ENCODE measurements around the gene PRR30. TPM values are rescaled to one million over a fixed set of nuclear protein-coding genes. Genes with fewer than 3 reads are reported as not detected.

The PRR30 gene
- total and polyA plus RNA-seq, 2 donors (not counting 3 experiments of a cell fraction or from before 2014, with no cell fraction given): not detected

DNA sequence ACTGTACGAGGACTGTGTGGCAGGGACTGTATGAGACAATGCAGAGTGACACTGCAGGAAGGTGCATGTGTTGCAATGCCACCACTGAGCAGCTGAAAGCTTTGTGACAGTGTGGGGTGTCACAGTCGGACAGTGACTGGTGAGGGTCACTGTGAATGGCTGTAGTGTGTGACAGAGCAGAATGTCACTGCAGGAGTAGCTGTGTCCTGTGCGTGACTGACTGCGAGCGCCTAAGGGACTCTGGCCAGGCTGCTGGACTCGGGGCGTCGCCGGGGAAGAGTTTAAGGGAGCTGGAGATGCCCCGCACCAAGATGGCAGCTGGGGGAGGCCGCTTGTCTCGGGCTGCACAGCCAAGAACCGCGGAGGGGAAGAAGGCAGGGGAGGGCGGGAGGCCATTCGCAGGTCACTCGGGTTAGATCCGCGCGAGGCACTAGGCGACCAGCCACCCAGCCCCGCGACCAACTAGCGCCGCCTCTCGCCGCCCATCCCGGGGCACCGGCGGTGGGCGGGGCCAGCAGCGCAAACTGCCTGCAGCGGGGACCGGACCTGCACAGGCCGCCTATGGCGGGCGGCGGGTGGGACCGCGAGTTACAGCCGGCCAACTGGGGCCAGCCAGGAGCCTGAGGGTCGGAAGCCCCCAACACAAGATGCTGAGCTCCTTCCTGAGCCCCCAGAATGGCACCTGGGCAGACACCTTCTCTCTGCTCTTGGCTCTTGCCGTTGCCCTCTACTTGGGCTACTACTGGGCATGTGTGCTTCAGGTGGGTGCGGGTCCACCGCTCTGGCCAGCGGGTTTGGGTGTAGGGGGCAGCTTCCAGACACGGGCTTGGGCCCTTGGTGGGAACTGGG is 15.7 kb downstream of the PRR30 start, which contains the start of gene ABHD1:
TSS of gene ABHD1 (plus strand) at position 514 of the 849 bp plus-strand sequence. CDS start at position 648, 134 bp downstream.
- H3K4me1 ChIP-seq (ENCODE audit: control insufficient read depth, extremely low read depth, insufficient read depth, low read length): no peaks in the 10 kb centered on the region
- CTCF ChIA-PET: interaction anchor here (0.6 to 1.8 kb wide), 4 partner anchors 11 to 68 kb away, joined by 3 to 9 read pairs (median 4); partner anchors contain the start of genes KHK and PREB
- H3K4me3 ChIP-seq (replicated peaks in 1 of 3; ENCODE audit: insufficient read depth in 1 of 3, low read depth in 1 of 3, low read length in 3 of 3): peak within 1 kb of the TSS in 2 of 3 experiments; percentile 16 to 58
- intact Hi-C loops (cut with micrococcal nuclease) (loop anchor here (1.0 kb wide), 1 partner anchor 11 kb away; the partner anchor contains the start of gene PREB), dilution Hi-C loops (cut with MboI; ENCODE audit: extremely low pct_ligation_motif_present, low sequenced_read_pairs) (no loop called here)
- FAIRE-seq (peak; percentile 62), DNase-seq (ENCODE audit: low read depth, low spot score) (peak; percentile 48)
- POLR2A ChIA-PET: interaction anchor here (1.5 kb wide), 1 partner anchor 11 kb away, joined by 7 read pairs; the partner anchor contains the start of gene PREB
- H3K9me1 ChIP-seq (replicated peaks; ENCODE audit: control insufficient read depth, extremely low read depth, insufficient read depth, low read length): no peaks in the 10 kb centered on the region
- no peaks in the 10 kb centered on the region for H4K20me1 ChIP-seq (replicated peaks; ENCODE audit: control insufficient read depth, extremely low read depth, insufficient read depth, low read length)
- H3K27ac ChIP-seq (ENCODE audit: insufficient read depth, low read depth, low read length): no peak within 1 kb of the TSS
- peak; percentile 31 for TF ChIP-seq POLR2A (IDR thresholded peaks at IDR 0.05; ENCODE audit: low read depth, low read length)
- TF ChIP-seq, protein P1, sequence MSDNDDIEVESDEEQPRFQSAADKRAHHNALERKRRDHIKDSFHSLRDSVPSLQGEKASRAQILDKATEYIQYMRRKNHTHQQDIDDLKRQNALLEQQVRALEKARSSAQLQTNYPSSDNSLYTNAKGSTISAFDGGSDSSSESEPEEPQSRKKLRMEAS (IDR thresholded peaks at IDR 0.05; ENCODE audit: insufficient read depth, insufficient read length): no peak
- H3K9me3 ChIP-seq (replicated peaks; ENCODE audit: control insufficient read depth, insufficient read depth, low read length): no peaks in the 10 kb centered on the region
- BruUV-seq (replicated peaks): no TSS peak
- no peak within 1 kb of the TSS for H3K9ac ChIP-seq (replicated peaks; ENCODE audit: extremely low read depth, insufficient read depth, low read length)
- peak within 1 kb of the TSS; percentile 88 for H2AFZ ChIP-seq (ENCODE audit: low read depth, low read length)
- peaks cover 8 to 20% of the 10 kb centered on the region in 2 experiments for H3K27me3 ChIP-seq (ENCODE audit: control insufficient read depth in 2 of 2, insufficient read depth in 2 of 2, low read length in 2 of 2)
- H3K4me2 ChIP-seq (ENCODE audit: insufficient read depth, low read length): peak within 1 kb of the TSS; percentile 56
- no peaks in the 10 kb centered on the region for H3K79me2 ChIP-seq (ENCODE audit: control insufficient read depth, insufficient read depth, low read length)
- no peaks in the 10 kb centered on the region for H3K36me3 ChIP-seq (ENCODE audit: control insufficient read depth in 2 of 2, extremely low read depth in 1 of 2, insufficient read depth in 2 of 2, low read length in 2 of 2)

DNA sequence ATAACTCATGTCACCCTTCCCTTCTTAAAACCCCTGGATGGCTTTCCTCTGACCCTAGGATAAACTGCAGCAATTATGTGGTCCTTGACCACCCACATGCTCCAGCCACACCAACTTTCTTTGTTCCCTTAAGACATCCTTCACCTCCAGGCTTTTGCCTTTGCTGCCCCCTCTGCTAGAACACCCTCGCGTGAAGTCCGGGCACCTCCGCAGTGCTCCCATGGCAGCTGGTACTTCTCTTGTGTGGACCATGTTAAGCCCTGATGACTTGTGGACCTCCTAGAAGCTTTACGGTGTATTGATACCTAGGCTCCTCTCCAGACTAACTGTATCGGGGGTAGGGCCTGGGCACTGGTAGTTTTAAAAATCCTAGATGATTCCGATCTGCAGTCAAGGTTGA is 16.4 kb downstream of the PRR30 start:
- ChIA-PET POLR2A (interaction anchor here (1.5 kb wide), 1 partner anchor 12 kb away, joined by 7 read pairs; the partner anchor contains the start of gene PREB), CTCF (interaction anchor here (1.5 to 1.8 kb wide), 2 partner anchors 11 to 69 kb away, joined by 5 to 9 read pairs; partner anchors contain the start of gene PREB)
- intact Hi-C loops (cut with micrococcal nuclease) (loop anchor here (1.0 kb wide), 1 partner anchor 12 kb away; the partner anchor contains the start of gene PREB), dilution Hi-C loops (cut with MboI; ENCODE audit: extremely low pct_ligation_motif_present, low sequenced_read_pairs) (no loop called here)
- Histone ChIP-seq H3K9me1 (replicated peaks; ENCODE audit: control insufficient read depth, extremely low read depth, insufficient read depth, low read length) (no peaks in the 10 kb centered on the region), H3K36me3 (ENCODE audit: control insufficient read depth in 2 of 2, extremely low read depth in 1 of 2, insufficient read depth in 2 of 2, low read length in 2 of 2) (no peaks in the 10 kb centered on the region), H3K4me3 (replicated peaks in 1 of 3; ENCODE audit: insufficient read depth in 1 of 3, low read depth in 1 of 3, low read length in 3 of 3) (no peak overlapping the region), H3K9ac (replicated peaks; ENCODE audit: extremely low read depth, insufficient read depth, low read length) (no peak overlapping the region), H3K9me3 (replicated peaks; ENCODE audit: control insufficient read depth, insufficient read depth, low read length) (no peaks in the 10 kb centered on the region), H3K4me1 (ENCODE audit: control insufficient read depth, extremely low read depth, insufficient read depth, low read length) (no peaks in the 10 kb centered on the region), H2AFZ (ENCODE audit: low read depth, low read length) (no peak overlapping the region), H3K4me2 (ENCODE audit: insufficient read depth, low read length) (no peak overlapping the region), H3K27me3 (ENCODE audit: control insufficient read depth in 2 of 2, insufficient read depth in 2 of 2, low read length in 2 of 2) (peaks cover 13 to 25% of the 10 kb centered on the region in 2 experiments), H3K79me2 (ENCODE audit: control insufficient read depth, insufficient read depth, low read length) (no peaks in the 10 kb centered on the region), H3K27ac (ENCODE audit: insufficient read depth, low read depth, low read length) (no peak overlapping the region), H4K20me1 (replicated peaks; ENCODE audit: control insufficient read depth, extremely low read depth, insufficient read depth, low read length) (no peaks in the 10 kb centered on the region)
- TF ChIP-seq MYC (IDR thresholded peaks at IDR 0.05; ENCODE audit: low read depth, low read length): no peak
- TF ChIP-seq FOS (IDR thresholded peaks at IDR 0.05; ENCODE audit: borderline replicate concordance, insufficient read depth, low read length): no peak
- no peak for TF ChIP-seq POLR2AphosphoS5 (IDR thresholded peaks at IDR 0.05; ENCODE audit: insufficient read depth, low read depth, low read length)
- TF ChIP-seq, protein P2, sequence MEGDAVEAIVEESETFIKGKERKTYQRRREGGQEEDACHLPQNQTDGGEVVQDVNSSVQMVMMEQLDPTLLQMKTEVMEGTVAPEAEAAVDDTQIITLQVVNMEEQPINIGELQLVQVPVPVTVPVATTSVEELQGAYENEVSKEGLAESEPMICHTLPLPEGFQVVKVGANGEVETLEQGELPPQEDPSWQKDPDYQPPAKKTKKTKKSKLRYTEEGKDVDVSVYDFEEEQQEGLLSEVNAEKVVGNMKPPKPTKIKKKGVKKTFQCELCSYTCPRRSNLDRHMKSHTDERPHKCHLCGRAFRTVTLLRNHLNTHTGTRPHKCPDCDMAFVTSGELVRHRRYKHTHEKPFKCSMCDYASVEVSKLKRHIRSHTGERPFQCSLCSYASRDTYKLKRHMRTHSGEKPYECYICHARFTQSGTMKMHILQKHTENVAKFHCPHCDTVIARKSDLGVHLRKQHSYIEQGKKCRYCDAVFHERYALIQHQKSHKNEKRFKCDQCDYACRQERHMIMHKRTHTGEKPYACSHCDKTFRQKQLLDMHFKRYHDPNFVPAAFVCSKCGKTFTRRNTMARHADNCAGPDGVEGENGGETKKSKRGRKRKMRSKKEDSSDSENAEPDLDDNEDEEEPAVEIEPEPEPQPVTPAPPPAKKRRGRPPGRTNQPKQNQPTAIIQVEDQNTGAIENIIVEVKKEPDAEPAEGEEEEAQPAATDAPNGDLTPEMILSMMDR (IDR thresholded peaks at IDR 0.05; ENCODE audit: extremely low read depth in 1 of 2, insufficient read depth in 1 of 2, low read depth in 1 of 2, low read length in 2 of 2): no peak
- TF ChIP-seq, protein P1 (IDR thresholded peaks at IDR 0.05; ENCODE audit: insufficient read depth, insufficient read length): no peak
- TF ChIP-seq EZH2 (IDR thresholded peaks at IDR 0.05; ENCODE audit: borderline replicate concordance, low read depth, low read length, severe bottlenecking): no peak
- TF ChIP-seq GATA2 (IDR thresholded peaks at IDR 0.05; ENCODE audit: insufficient read depth, insufficient read length, low read depth, low read length): no peak
- TF ChIP-seq POLR2A (IDR thresholded peaks at IDR 0.05; ENCODE audit: low read depth, low read length): no peak
- TF ChIP-seq JUN (IDR thresholded peaks at IDR 0.05; ENCODE audit: borderline replicate concordance, insufficient read depth, insufficient read length, low read depth): no peak
- BruUV-seq (replicated peaks): no TSS peak
- FAIRE-seq (no peak), DNase-seq (ENCODE audit: low read depth, low spot score) (no peak)

Measured in endothelial cell of umbilical vein (primary cell).